Renal cortex interstitium (tissue), 11 donors: Measurements from ENCODE around the gene VPS13D. TPM values are rescaled to one million over a fixed set of nuclear protein-coding genes. Genes with fewer than 3 reads are reported as not detected.
"Not testable (repeated sequence)": the region's sequence is repeated elsewhere in the genome, so short reads cannot be mapped to it uniquely, and the experiment has no call there.

Source experiments
- DNase-seq, 11 donors: peaks; one replicate each; pipeline ENCODE4 v3.0.0-alpha.2; 2013; ENCODE audit warnings: low read depth in 9 of 11, low spot score in 4 of 11; ENCODE audit errors: extremely low read depth in 1 of 11
- polyA plus RNA-seq, 3 donors: library from polyadenylated mRNA; unstranded; fragments of 120-200 nt; gene quantifications; one replicate each; pipeline ENCODE4 v1.2.1, GENCODE V29; 2013; ENCODE audit not compliant: insufficient read length in 3 of 3

The VPS13D gene
- polyA plus RNA-seq, 3 donors, result 27.6 to 31.7 (median 27.7) TPM

GRCh38 chr1:12529640-12530174, 299.9 kb downstream of the VPS13D start:
- no peak for DNase-seq

- no peak for DNase-seq
Observed at GRCh38 chr1:12530462-12531178, 300.8 kb downstream of the VPS13D start.

GRCh38 chr1:12531179-12531499, 301.3 kb downstream of the VPS13D start:
- no peak for DNase-seq

- no peak for DNase-seq
Observed at GRCh38 chr1:12532405-12533315, 302.8 kb downstream of the VPS13D start.

GRCh38 chr1:12536023-12536639, 306.3 kb downstream of the VPS13D start:
- DNase-seq, result no peak

GRCh38 chr1:12537294-12537693, 307.5 kb downstream of the VPS13D start:
- DNase-seq, result no peak

- no peak for DNase-seq
Observed at GRCh38 chr1:12537906-12538461, 308.2 kb downstream of the VPS13D start.

GRCh38 chr1:12538536-12538935, 308.7 kb downstream of the VPS13D start:
- DNase-seq, result not testable (repeated sequence)

- DNase-seq, result no peak
Observed at GRCh38 chr1:12539320-12539704, 309.5 kb downstream of the VPS13D start.

- peak in 9 of 11 donors; percentile 59 to 85 (median 77) for DNase-seq
Observed at GRCh38 chr1:12539705-12540579, 310.1 kb downstream of the VPS13D start.

GRCh38 chr1:12540580-12541273, 310.9 kb downstream of the VPS13D start:
- peak in 3 of 11 donors; percentile 47 to 77 (median 67) for DNase-seq

GRCh38 chr1:12541274-12542137, 311.7 kb downstream of the VPS13D start:
- no peak for DNase-seq

- no peak for DNase-seq
Observed at GRCh38 chr1:12542138-12542465, 312.3 kb downstream of the VPS13D start.

GRCh38 chr1:12542616-12543592, 313.1 kb downstream of the VPS13D start:
- no peak for DNase-seq

GRCh38 chr1:12543740-12544154, 313.9 kb downstream of the VPS13D start:
- DNase-seq, result no peak

GRCh38 chr1:12544357-12544756, 314.5 kb downstream of the VPS13D start:
- DNase-seq, result no peak
